ENCODE data around the gene CAPN11.

GRCh38 chr6:44229376-44230033 is 70.9 kb downstream of the CAPN11 start:
- TF ChIP-seq YY1 (IDR thresholded peaks at IDR 0.05; ENCODE audit: insufficient read depth, insufficient read length) (no peak), ZNF274 (IDR thresholded peaks at IDR 0.05; ENCODE audit: low read depth, low read length) (no peak)
